Measurements from ENCODE around the gene CRYL1.
"Not testable (repeated sequence)": the region's sequence is repeated elsewhere in the genome, so short reads cannot be mapped to it uniquely, and the experiment has no call there.

Gene CRYL1

GRCh38 chr13:20456737-20457136 is 68.9 kb downstream of the CRYL1 start:
- DNase-seq (ENCODE audit: low read depth, low spot score), result no peak

GRCh38 chr13:20451397-20451796 is 74.3 kb downstream of the CRYL1 start:
- no peak for DNase-seq (ENCODE audit: low read depth, low spot score)

GRCh38 chr13:20448470-20448869 is 77.2 kb downstream of the CRYL1 start:
- DNase-seq (ENCODE audit: low read depth, low spot score), result no peak

DNA sequence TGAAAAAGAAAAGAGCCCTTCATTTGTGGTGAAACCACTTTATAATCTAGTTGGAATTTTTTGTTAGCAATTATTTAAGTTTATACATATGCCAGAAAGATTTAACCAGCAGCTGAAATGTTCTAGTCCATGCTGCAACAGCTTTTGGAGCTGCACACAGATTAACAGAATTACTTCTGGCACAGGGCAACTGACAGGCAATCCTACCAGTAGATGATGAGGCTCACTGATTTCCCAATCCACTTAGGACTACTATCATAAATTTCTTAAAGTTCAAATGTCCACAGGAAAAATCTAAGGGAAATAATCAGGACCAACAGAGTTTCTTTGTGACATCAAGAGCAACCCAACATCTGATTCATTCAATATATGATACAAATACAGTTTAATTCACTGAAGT is 78.8 kb downstream of the CRYL1 start:
- no peak for DNase-seq (ENCODE audit: low read depth, low spot score)

DNA sequence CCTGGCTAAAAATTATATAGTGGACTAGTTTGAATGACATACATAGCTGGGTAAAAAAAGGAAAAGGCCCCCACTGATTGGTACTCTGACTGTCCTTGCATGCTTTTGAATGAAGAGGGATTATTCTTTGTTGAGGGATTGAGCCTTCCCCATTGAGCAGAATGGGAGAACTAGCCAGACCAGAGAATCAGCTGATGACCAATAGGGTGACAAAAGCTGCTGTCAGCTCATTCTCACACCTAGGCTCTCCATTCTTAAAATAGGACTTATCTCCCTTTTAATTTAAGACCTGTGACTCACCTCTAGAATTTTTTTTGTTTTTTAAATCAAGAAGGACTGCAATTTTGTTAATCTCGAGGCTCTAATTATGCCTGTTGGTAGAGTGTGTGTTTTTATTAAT is 79.3 kb downstream of the CRYL1 start:
- no peak for DNase-seq (ENCODE audit: low read depth, low spot score)

- DNase-seq (ENCODE audit: low read depth, low spot score), result no peak
These were observed 82.8 kb downstream of the CRYL1 start for GRCh38 chr13:20442798-20443381.

DNA sequence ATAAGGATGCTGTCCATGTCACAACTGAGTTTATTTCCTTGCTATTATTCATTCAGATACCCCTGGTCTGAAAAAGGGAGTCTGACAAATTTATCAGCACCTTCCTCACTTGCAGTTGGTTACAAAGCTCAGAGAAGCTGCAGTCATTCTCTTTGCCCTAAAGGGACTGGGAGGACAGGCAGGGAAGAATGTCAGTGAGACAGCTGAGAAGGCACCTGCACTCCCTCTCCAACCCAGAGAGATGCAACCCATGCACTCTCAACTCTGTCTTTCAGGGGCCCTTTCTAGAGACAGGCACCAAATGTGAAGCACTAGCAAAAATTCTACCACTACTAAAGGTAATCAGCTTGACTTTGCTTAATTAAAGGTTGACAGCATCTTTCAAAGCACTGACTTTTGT is 83.3 kb downstream of the CRYL1 start:
- no peak for DNase-seq (ENCODE audit: low read depth, low spot score)

GRCh38 chr13:20441879-20442278 is 83.8 kb downstream of the CRYL1 start:
- no peak for DNase-seq (ENCODE audit: low read depth, low spot score)

GRCh38 chr13:20441056-20441455 is 84.6 kb downstream of the CRYL1 start:
- no peak for DNase-seq (ENCODE audit: low read depth, low spot score)

DNA sequence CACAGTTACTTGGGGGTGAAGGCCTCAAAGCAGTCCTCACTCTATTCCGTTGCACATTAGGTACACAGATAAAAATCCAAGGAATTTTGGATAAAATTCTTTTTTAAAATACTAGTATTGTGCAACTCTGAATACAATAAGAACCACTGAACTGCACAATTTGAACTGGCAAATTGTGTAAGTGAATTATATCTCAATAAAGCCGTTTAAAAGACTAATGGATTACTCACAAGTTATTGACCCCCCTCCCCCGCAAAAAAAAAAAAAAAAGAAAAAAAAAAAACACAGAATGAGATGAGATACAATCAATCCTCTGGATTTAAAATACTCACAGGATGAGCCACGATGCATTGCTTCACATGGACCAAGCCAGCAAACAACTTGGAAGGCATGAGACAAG is 86.4 kb downstream of the CRYL1 start:
- no peak for DNase-seq (ENCODE audit: low read depth, low spot score)

DNA sequence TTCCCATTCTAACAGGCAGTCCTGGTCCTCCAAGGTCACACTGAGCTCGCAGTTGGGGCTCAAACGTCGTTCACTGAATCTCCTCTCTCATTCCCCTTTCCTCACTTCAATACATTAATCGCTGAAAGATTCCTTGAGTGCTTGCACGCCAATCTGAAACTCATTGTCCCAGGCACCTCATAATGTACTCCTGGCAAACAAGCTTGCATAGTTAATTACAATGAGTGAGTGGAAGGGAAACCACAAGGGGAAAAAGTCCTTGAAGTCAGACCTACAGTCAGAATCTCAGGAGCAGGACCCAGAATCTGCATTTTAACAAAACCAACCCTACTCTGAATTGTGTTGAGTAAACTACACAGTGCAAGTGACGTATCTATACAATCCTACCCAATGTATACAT is 86.9 kb downstream of the CRYL1 start:
- no peak for DNase-seq (ENCODE audit: low read depth, low spot score)

- DNase-seq (ENCODE audit: low read depth, low spot score), result no peak
These were observed 89.2 kb downstream of the CRYL1 start for GRCh38 chr13:20436505-20436904.

DNA sequence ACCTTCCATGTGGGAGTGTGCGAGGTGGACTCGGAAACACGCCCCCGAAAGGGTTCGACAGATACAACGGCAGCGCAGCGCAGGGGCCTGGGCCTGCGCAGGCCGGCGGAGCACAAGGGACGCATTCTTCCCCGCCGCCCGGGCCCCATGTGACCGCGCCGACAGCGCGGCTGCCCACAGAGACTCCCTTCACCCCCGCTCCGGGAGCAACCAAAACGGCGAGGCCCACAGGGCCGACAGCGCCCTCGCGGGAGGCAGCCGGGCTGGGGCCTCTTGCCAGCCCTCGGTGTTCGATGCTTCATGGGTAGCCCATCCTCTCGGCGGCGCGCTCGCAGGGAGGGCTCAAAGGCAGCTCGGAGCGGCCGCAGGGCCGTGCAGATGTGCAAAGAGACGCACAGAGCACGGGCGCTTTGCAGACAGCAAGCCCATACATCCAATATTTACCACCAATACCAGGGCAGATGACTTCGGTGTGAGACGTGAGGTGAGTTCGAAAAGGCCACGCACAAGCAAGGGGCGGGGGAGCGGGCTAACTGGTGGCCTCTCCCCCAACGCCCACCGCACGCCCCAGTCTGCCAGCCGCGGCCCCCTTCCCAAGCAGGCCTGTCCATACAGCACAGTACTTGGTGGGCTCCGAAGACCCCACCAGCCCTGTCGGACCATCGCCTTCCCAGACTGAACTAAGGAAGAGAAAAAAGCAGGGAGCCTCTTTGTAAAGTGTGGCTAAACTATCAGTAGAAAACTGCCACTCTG is 89.9 kb downstream of the CRYL1 start:
- no peak for DNase-seq (ENCODE audit: low read depth, low spot score)

DNA sequence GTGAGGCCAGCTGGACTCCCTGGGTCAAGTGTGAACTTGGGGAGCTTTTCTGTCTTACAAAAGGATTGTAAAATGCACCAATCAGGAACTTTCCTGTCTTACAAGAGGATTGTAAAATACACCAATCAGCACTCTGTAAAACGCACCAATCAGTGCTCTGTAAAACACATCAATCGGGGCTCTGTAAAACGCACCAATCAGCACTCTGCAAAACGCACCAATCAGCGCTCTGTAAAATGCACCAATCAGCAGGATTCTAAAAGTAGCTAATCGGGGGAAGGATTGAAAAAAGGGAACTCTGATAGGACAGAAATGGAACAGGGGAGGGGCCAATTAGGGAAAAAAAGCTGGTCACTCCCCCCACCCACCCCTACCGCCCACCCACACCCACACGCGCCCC is 91.4 kb downstream of the CRYL1 start:
- not testable (repeated sequence) for DNase-seq (ENCODE audit: low read depth, low spot score)

GRCh38 chr13:20431687-20432384 is 93.8 kb downstream of the CRYL1 start:
- DNase-seq (ENCODE audit: low read depth, low spot score), result no peak

DNA sequence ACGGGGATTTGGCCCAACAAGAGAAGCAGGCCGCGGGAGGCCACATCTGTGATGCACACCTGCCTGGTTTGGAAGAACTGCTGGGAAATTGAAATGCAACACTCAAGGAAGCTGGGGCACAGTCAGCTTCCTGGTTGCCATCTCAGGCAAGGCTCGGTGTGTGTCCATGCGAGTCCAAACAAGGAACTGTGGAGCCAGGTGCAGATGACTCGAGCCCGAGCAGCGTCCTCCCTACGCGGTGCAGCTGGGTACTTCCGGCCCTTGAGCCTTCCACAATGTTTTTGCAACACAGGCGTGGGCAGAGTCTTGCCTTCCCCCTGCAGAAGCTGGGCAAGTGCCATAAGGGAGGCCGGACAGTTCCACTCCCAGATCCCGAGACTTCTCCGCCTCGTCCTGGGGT is 94.6 kb downstream of the CRYL1 start:
- DNase-seq (ENCODE audit: low read depth, low spot score), result no peak

- DNase-seq (ENCODE audit: low read depth, low spot score), result no peak
These were observed 95.4 kb downstream of the CRYL1 start for GRCh38 chr13:20430296-20430695.

DNA sequence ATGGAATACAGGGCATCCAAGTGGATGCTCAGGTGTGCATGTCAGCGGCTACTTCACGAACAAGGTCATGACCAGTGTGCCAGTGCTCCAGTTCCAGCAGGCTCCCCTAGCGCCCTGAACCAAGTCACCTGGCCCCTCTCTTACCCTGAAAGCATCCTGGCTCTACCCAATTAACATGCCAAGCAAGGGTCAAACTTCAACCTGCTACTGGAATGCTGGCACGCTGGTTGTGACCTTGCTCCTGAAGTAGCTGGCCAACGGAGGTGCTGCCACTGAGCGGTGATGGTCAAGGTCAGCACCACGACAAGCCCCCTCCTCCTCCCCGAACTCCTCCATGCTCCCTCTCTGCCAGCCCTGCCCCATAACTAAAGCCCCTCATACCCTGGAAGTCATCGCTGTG is 96.0 kb downstream of the CRYL1 start:
- DNase-seq (ENCODE audit: low read depth, low spot score), result no peak

GRCh38 chr13:20428666-20429644 is 96.7 kb downstream of the CRYL1 start:
- DNase-seq (ENCODE audit: low read depth, low spot score), result no peak

DNA sequence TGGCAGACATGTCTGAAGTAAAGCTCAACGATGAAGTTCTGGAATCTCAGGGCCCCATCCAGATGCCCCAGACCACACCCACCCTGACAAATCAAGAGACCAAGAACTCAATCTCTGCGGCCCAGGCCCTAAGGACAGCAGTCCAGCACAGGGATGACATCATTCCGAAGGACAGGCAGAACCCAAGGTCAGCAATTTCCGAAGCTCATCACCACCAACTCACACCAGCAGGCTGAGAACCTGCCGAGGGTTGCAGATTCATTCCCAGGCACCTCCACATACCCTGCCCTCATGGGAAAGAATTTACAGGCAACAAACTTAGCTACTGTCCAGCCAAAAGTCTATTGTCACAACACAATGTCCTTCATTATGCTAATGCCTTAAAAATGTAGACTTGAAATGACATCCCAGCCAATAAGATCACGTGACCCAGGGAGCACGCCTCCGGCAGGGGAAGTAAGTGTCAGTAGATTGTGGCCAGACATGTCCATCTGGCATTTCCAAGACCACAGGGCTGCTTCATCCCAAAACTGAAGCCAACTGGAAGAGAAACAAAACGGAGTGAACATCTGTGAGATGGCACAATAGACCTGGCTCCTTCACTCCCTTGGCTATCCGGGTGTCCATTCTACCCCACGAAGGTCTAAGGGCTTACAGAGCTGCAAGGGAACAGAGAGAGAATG is 98.8 kb downstream of the CRYL1 start:
- DNase-seq (ENCODE audit: low read depth, low spot score), result no peak

DNA sequence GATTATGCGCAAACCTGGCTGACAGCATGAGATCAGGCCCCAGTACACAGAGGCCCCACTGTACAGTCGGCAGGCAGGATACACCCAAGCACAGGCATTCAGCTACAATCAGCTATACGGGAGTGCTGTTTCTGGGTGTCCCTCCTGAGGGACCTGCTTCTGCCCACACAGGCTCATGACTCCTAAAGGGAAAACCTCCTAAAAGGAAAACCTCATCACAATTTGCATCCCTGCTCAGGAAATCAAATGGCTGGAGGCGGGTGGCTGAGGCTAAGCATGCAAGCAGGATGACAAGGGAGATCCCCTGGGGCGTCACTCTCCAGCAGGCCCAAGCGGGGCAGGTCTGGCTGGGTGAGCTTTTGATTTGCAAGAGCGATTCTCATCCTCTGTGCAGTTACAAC is 99.8 kb downstream of the CRYL1 start:
- no peak for DNase-seq (ENCODE audit: low read depth, low spot score)
